GM19324 (cell line): ENCODE measurements around the gene CMIP.
A peak's percentile ranks its signal among the peaks of the same experiment; 100 is the strongest.

ENCODE experiments used
- ATAC-seq: cut with Tn5 transposase; IDR thresholded peaks from one replicate; pipeline ENCODE4 v1.9.1; 2021; ENCODE audit warnings: mild to moderate bottlenecking, moderate library complexity; ENCODE audit not compliant: unreplicated experiment, low FRiP score

The CMIP gene

GRCh38 chr16:81642943-81643342 is 198.3 kb downstream of the CMIP start:
- ATAC-seq: no peak

DNA sequence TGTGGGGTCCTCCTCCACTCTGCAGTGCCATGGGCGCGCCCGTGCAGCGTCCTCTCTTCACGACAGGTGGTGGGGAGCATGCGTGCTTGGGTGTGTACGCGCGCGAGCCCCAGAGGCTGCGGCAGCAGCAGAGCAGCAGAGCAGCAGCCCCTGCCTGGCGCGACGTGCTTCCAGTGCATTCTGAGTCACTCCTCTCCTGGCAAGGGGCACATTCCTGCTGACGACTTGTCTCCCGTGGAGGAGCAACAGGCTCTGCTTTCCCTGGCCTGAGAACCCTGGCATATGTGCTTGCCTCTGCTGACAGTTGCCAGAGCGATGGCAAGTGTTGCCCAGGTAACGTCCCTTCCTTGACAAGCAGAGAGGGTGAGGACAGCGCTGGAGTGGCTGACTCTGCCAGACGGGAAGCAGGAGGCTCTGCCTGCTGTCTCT is 200.7 kb downstream of the CMIP start:
- ATAC-seq: no peak

DNA sequence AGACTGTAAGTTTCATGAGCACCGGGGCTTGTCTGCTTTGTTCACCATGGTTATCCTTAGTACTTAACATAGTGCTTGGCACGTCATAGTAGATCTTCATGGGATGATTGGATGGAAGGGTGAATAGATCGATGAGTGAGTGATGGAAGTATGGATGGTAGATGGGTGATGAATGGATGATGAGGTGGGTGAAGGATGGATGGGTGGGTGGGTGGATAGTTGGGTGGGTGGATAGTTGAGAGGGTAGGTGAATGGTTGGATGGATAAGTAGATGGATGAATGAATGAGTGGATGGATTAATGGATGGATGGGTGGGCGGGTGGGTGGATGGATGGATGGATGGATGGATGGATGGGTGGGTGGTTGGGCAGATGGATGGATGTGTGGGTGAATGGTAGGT is 201.3 kb downstream of the CMIP start:
- ATAC-seq: no peak

- ATAC-seq: no peak
Measured at GRCh38 chr16:81646561-81646960, 202.0 kb downstream of the CMIP start.

DNA sequence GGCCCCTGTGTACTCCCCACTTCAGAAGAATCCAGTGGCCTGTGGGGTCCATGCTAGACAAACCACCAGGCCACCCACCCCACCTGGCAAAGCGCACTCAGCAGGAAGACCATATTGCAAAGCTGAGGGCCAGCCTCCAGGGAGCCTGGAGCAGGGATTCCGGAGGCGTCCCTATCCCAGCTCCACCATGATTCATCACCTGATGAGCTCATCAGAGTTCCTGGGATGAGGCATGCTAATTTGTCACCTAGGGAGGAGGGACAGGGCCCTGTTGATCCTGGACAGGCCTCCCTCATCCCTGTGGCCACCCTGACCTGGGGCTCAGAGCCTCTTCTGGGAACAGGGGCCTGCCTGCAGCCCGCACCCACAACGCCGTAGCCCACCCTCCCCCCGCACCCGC is 202.9 kb downstream of the CMIP start:
- no peak for ATAC-seq

DNA sequence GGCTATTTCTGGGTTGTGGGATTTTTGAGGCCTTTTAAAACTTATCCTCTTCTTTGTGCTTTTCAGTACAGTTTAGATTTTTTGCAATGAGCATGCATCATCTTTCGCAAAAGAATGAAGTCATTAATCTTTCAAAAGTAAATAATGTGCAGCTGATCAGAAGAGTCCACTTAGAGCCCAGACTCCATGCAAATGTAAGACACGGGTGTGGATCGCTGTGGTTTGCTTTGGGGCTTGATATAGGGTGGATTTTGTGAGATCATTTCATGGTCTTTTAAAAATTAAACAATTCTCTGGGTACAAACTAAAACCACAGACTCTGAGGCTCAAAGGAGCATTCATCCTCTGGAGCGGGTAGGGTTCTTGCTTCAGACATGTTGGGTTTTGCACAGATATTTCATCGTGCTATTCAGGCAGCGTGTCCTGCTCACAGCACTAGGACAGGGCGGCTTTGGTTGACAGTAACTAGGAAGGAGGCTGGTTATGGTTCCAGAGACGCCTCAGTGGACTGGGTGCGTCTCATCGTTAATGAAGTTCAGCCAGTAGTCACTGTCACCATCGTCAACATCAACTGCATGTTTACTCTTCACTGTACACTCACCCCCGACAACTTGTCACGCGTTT is 205.1 kb downstream of the CMIP start:
- no peak for ATAC-seq

- no peak for ATAC-seq
Measured at GRCh38 chr16:81650281-81650680, 205.7 kb downstream of the CMIP start.

DNA sequence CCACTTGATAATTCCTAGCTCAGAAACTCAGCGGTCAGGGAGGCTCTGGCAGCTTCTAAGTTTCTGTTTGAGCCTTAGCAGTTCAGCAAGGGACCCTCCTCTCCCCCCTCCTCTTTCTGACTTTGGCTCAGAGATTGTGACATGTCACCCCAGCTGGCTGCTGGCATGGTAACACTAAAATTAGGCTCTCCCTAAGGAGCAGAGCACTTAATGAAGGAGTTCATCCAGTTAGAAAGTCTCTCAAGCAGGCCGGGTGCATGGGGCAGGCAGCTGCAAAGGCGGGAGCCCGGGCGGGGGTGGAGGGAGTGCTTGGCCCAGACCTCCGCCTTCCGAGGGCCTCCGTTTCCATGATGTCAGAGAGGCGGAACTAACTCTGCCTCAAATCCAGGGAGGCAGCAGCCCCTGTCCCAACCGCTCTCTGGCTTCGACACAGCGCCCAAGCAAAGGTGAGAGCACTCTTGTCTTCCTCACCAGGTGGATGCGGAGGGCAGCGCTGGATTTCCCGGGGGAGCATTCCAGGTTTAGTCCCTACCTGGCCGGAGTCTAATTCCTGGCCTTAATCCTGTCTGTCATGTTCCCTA is 206.5 kb downstream of the CMIP start:
- ATAC-seq: no peak

GRCh38 chr16:81651758-81652718 is 207.4 kb downstream of the CMIP start:
- ATAC-seq: peak; percentile 21

DNA sequence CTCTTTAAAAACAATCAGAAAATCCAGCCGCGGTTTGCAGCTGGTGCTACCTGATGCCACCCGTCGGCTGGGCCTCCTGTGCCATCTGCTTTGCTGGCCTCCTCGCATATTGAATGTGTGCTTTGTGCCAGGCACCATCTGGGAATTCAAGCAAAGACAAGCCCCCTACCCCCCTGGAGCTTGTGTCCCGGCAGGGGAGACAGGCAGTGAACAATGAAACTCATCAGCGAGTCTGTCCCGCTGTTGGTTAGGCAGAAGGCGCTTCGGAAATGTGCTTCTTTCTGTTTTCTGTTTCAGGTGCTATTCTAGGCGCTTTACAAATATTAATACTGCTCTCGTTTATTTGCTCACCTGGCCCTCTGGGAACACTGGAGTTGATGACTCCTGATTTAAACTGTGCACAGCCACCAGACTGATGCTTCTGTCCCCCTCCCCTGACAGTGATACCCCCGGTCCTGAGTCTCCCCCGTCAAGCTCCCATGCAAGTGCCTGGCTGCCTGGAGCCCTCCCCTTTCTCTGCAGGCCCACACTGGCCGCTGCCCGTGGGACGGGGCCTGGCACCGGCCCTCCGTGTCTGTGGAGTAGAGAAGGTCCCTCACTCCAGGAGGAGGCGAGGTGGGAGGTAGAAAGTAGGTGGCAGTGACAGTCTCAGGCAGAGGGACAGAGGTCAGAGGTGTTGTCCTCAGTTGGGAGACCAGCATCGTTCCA is 208.3 kb downstream of the CMIP start:
- ATAC-seq: peak; percentile 62

DNA sequence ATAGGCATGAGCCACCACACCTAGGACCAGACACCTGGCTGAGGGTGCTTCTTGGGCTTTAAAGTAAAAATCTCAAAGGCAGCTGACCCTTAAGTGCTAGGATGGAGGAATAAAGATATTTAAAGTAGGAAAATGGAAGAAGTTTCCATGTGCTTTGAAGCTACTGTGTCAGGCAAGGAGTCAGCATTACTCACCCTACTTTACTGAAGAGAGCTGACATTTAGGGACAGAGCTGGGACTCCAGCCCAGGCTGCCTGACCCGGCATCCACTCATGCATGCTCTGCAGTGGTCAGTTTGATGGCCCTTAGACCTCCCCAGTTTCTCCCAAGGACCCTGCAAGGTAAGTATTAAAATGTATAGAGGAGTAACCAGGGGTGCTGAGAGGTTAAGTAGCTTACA is 209.7 kb downstream of the CMIP start:
- ATAC-seq: no peak

GRCh38 chr16:81655469-81656162 is 211.0 kb downstream of the CMIP start:
- no peak for ATAC-seq

GRCh38 chr16:81657224-81657623 is 212.6 kb downstream of the CMIP start:
- ATAC-seq: no peak

GRCh38 chr16:81657781-81658180 is 213.2 kb downstream of the CMIP start:
- ATAC-seq: no peak

- ATAC-seq: no peak
Measured at GRCh38 chr16:81658373-81658772, 213.8 kb downstream of the CMIP start.

DNA sequence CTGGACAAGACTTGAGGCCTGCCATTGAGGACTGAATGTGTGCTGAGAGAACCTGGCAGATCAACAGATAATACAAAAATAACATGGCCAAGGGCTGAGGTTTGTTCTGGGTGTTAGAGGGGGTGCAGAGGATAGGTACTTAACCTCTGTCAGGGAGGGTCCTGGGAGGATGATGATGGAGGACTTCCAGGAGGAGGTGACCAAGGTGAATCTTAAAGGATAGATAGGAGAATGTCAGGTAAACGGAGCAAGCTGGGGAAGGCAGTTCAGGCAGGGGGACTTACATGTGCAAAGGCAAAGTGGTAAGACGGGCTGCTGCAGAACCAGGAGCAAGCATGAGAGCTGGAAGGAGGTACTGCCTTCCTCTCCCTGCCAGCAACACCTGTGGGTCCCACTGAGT is 214.6 kb downstream of the CMIP start:
- ATAC-seq: no peak

GRCh38 chr16:81661082-81661481 is 216.5 kb downstream of the CMIP start:
- no peak for ATAC-seq

DNA sequence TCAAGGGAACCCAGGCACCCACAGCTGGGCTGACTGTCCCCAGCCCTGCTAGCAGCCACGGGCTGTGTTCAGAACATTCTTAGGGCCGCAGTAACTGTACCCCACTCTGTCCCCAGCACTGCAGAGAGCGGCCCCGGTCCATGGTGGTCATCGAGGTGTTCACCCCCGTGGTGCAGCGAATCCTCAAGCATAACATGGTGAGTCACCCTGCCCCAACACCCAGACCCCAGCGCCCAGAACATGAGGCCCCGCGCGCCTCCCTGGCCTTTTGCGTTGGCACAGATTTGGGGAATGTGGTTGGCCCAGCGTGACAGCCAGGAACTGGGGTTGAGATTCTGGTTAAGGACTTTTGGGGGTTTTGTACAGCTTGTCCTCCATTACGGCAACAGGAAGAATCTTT is 219.5 kb downstream of the CMIP start:
- ATAC-seq: no peak

DNA sequence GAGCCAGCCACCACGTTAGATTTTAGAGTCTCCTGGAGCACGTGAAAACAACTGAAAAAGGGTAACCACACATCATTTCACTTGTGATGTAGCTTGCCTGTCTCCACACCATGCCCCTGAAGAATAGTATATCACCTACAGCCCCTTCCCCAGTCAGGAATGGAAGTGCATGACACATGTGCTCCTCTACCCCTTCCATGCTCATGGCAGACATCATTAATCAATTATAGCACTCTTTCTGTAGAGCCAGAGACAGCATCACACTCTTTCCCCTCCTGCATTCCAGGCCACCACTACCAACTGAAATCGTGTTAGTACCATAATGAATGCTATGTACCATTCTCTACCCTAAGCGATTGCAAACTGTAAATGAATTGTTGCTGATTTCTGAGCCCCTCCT is 221.0 kb downstream of the CMIP start:
- ATAC-seq: no peak

GRCh38 chr16:81666113-81666512 is 221.5 kb downstream of the CMIP start:
- ATAC-seq: no peak
